Osteocyte (in vitro differentiated cells): ENCODE results near the gene ZNF154. TPM values are rescaled to one million over a fixed set of nuclear protein-coding genes. Genes with fewer than 3 reads are reported as not detected.
A peak's percentile ranks its signal among the peaks of the same experiment; 100 is the strongest.

Source experiments
- DNase-seq: peaks from one replicate; pipeline ENCODE4 v3.0.0; 2021; ENCODE audit warnings: mixed read lengths; ENCODE audit not compliant: unreplicated experiment; ENCODE audit errors: extremely low spot score
- H3K27ac Mint-ChIP-seq: one replicate; pipeline ENCODE4 v1.8.0; 2021; ENCODE audit warnings: mild to moderate bottlenecking, mixed read lengths; ENCODE audit not compliant: unreplicated experiment
- H3K27me3 Mint-ChIP-seq: one replicate; pipeline ENCODE4 v1.8.0; 2021; ENCODE audit warnings: mixed read lengths; ENCODE audit not compliant: unreplicated experiment
- H3K36me3 Mint-ChIP-seq: one replicate; pipeline ENCODE4 v1.8.0; 2021; ENCODE audit warnings: mixed read lengths; ENCODE audit not compliant: unreplicated experiment
- H3K4me1 Mint-ChIP-seq: one replicate; pipeline ENCODE4 v1.8.0; 2021; ENCODE audit warnings: mixed read lengths; ENCODE audit not compliant: unreplicated experiment
- H3K4me3 Mint-ChIP-seq: one replicate; pipeline ENCODE4 v1.8.0; 2021; ENCODE audit warnings: mild to moderate bottlenecking, moderate library complexity, mixed read lengths; ENCODE audit not compliant: unreplicated experiment
- H3K9me3 Mint-ChIP-seq: one replicate; pipeline ENCODE4 v1.8.0; 2021; ENCODE audit warnings: mixed read lengths; ENCODE audit not compliant: unreplicated experiment
- total RNA-seq: library from RNA; stranded (reverse); gene quantifications from 2 replicates; pipeline ENCODE4 v1.2.1, GENCODE V29; 2021
- TF ChIP-seq, protein P1 (sequence below): fragments of 200-600 bp; sonication (generic); IDR thresholded peaks from 2 replicates; pipeline ENCODE4 v1.5.0; 2021; ENCODE audit warnings: antibody characterized with exemption, mild to moderate bottlenecking, moderate library complexity

The ZNF154 gene
- total RNA-seq, 1 donor from 2014 or later: 18.9 TPM

DNA sequence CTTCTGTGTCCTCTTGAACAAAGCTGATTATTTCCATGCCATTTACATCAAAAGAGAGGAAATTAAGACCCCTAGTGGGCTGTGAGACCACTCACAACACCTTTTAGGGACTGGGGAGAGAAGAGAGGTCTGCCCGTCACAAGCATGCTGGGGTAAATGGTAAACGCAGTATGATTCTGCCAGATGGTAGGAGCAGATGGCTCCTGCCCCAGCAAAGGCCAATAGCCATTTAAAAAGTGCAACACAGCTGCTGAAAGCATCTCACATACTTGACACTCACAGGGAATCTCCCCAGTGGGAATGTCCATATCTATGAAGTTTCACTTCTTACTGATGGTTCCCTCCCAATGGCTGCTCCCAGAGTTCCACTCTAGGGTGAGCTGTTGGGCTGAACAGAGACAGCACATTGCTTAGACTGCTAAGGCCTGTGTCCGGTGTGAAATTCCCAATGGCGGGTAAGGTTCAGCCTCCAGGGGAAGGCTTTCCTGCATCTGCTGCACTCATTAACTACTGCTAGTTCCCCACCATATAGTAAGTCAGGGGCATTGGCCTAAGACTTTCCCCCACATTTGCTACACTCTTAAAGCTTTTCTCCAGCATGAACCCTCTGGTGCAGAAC, 11.0 kb upstream of the ZNF154 start:
- Mint-ChIP-seq H3K4me3 (no peak overlapping the region), H3K27me3 (no peaks in the 10 kb centered on the region), H3K27ac (no peak overlapping the region), H3K9me3 (peaks cover 51% of the 10 kb centered on the region), H3K36me3 (peaks cover 69% of the 10 kb centered on the region), H3K4me1 (no peaks in the 10 kb centered on the region)
- TF ChIP-seq, protein P1, sequence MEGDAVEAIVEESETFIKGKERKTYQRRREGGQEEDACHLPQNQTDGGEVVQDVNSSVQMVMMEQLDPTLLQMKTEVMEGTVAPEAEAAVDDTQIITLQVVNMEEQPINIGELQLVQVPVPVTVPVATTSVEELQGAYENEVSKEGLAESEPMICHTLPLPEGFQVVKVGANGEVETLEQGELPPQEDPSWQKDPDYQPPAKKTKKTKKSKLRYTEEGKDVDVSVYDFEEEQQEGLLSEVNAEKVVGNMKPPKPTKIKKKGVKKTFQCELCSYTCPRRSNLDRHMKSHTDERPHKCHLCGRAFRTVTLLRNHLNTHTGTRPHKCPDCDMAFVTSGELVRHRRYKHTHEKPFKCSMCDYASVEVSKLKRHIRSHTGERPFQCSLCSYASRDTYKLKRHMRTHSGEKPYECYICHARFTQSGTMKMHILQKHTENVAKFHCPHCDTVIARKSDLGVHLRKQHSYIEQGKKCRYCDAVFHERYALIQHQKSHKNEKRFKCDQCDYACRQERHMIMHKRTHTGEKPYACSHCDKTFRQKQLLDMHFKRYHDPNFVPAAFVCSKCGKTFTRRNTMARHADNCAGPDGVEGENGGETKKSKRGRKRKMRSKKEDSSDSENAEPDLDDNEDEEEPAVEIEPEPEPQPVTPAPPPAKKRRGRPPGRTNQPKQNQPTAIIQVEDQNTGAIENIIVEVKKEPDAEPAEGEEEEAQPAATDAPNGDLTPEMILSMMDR: no peak
- peak; percentile 51 for DNase-seq

DNA sequence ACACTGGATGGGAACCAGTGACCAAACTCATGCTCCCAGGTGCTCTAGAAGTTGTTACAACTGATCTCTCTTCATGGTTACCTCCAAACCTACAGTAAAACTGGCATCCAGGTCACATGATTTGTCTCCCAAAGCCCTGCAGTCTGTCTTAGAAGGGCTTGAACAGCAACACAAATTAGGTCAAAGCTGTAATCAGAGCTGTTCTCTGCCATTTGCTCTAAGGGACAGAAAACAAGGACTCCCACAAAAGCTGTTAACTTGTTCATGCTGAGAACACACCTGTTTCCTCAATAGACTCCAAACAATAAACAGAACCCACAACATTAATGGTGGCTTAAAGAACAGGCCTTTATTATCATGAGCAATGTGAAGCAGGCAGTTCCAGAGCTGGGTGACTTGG, 10.4 kb upstream of the ZNF154 start:
- H3K9me3 Mint-ChIP-seq: peaks cover 53% of the 10 kb centered on the region
- TF ChIP-seq, protein P1: no peak
- H3K4me1 Mint-ChIP-seq: no peaks in the 10 kb centered on the region
- peaks cover 65% of the 10 kb centered on the region for H3K36me3 Mint-ChIP-seq
- DNase-seq: no peak
- H3K4me3 Mint-ChIP-seq: no peak overlapping the region
- no peaks in the 10 kb centered on the region for H3K27me3 Mint-ChIP-seq
- H3K27ac Mint-ChIP-seq: no peak overlapping the region

DNA sequence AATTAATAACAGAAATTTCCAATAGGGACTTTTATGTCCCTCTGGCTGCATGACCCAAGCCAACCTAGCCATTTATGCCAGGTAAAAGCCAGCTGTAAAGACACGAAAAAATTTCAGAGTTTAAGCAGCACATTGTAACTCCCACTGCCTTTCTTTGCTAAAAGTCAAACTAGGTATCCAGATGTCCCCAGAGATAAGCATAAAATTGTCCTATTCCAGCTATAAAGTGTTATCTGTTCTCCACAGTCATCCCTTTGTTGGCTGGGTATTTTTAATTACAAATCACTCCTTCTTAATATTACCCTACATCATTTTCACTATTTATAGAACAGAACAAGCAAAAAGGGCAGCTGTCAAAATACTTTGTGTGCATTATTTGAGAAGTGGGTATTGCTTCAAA, 3.2 kb upstream of the ZNF154 start:
- Mint-ChIP-seq H3K27ac (no peak overlapping the region), H3K36me3 (peaks cover 35% of the 10 kb centered on the region), H3K4me3 (no peak overlapping the region), H3K27me3 (no peaks in the 10 kb centered on the region), H3K4me1 (peaks cover 21% of the 10 kb centered on the region), H3K9me3 (peaks cover 39% of the 10 kb centered on the region)
- no peak for DNase-seq
- TF ChIP-seq, protein P1: no peak

DNA sequence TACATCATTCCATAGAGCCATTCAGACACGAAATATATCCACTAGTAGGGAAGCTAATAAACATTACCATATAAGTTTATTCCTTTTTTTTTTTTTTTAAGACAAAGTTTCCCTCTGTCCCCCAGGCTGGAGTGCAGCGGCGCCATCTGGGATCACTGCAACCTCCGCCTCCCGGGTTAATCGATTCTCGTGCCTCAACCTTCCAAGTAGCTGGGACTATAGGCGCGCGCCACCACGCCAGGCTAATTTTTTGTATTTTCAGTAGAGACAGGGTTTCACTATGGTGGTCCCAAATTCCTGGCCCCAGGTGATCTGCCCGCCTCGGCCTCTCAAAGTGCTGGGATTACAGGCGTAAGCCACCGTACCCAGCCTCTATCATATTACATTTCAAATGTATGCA, 612 bp upstream of the ZNF154 start:
- H3K36me3 Mint-ChIP-seq: peaks cover 46% of the 10 kb centered on the region
- peaks cover 29% of the 10 kb centered on the region for H3K4me1 Mint-ChIP-seq
- H3K27ac Mint-ChIP-seq: no peak overlapping the region
- H3K4me3 Mint-ChIP-seq: peak overlapping the region; percentile 83
- TF ChIP-seq, protein P1: no peak
- DNase-seq: peak; percentile 75
- no peaks in the 10 kb centered on the region for H3K27me3 Mint-ChIP-seq
- peaks cover 39% of the 10 kb centered on the region for H3K9me3 Mint-ChIP-seq

DNA sequence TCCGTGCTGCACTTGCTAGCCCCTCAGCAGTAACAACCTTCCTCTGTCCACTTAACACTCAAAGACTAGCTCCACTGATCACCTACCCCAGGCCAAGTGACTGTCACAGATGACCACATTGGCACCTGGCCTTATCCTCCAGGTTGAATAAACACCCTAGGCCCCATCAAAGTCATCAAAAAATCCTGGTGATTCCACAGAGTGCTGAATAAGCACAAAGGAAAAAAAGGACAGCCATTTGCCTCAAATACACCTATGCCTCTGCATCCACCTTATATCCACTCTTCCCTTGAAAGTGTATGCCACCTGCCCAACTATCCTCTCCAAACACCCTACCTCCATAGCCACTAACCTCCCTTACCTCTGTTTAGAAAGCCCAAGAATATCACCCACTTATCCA, 2.7 kb downstream of the ZNF154 start:
- no peak overlapping the region for H3K4me3 Mint-ChIP-seq
- peaks cover 29% of the 10 kb centered on the region for H3K4me1 Mint-ChIP-seq
- TF ChIP-seq, protein P1: no peak
- no peaks in the 10 kb centered on the region for H3K27me3 Mint-ChIP-seq
- peaks cover 45% of the 10 kb centered on the region for H3K9me3 Mint-ChIP-seq
- no peak for DNase-seq
- peaks cover 72% of the 10 kb centered on the region for H3K36me3 Mint-ChIP-seq
- no peak overlapping the region for H3K27ac Mint-ChIP-seq
